NCI-H510A treated with DMSO at 0.1 percent for 48 hours (cell line): ENCODE measurements around the gene SUCLG2.

Experiments
- DNase-seq: peaks from one replicate; lab custom pipeline; 2025; lab: John Stamatoyannopoulos, UW

SUCLG2 gene

GRCh38 chr3:67515778-67516177, 138.6 kb downstream of the SUCLG2 start:
- DNase-seq = no peak

GRCh38 chr3:67509471-67510075, 144.8 kb downstream of the SUCLG2 start:
- DNase-seq = no peak

DNA sequence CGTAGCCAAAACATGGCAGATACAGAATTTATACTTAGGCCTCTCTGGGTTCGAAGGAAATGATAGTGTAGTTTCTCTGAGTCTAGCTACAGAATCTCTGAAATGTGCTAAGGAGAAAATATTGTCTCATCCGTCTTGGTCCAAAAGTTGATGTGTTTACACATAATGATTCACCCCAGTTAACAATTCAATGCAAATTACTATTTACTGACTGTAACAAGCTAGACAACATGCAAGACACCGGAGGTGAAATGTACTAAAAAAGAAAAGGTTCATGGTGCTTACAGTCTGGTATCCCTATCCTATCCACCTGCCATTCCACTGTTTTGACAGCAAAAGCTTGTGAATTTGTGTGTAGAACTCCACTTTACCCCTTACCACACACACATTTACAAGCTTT, 146.8 kb downstream of the SUCLG2 start:
- no peak for DNase-seq

DNA sequence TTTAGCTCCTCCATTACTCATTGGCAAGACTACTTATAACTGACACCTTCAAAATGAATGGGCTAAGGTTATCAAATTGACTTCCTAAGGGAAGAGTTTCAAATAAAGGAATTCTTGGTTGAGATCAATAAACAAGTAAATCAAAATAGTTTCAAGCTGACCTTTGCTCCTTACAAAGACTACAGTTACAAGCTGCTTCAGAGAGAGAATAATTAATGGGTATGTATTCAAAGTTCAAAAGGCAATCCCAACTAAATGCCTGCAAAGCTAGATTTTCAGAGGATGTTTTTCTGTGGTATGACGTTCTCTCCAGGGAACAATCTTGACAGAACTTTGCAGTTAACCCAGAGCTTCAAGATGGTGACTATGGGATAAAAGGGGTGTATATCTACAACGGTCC, 153.7 kb downstream of the SUCLG2 start:
- DNase-seq = no peak

DNA sequence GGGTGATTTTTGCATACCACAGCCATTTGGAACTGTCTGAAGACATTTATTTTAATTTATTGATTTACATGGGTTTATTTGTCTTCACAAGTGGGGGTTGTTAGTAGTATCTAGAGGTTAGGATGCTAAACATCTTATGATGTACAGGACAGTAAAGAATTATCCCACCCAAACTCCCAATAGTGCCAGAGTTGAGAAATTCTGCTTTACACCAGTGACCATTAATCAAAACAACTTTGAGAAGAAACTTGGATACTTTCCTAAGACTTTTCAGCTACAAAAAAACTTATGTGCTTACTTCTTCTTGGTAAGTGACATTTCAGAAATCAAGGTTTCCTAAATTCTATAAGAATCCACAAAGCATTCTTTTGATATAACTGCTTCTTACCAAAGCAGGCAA, 156.7 kb downstream of the SUCLG2 start:
- no peak for DNase-seq

- DNase-seq = no peak
These were observed 158.7 kb downstream of the SUCLG2 start for GRCh38 chr3:67495751-67496150.

GRCh38 chr3:67493808-67494207, 160.6 kb downstream of the SUCLG2 start:
- DNase-seq = no peak

GRCh38 chr3:67490658-67491057, 163.8 kb downstream of the SUCLG2 start:
- DNase-seq = no peak

- no peak for DNase-seq
These were observed 164.6 kb downstream of the SUCLG2 start for GRCh38 chr3:67489816-67490215.

DNA sequence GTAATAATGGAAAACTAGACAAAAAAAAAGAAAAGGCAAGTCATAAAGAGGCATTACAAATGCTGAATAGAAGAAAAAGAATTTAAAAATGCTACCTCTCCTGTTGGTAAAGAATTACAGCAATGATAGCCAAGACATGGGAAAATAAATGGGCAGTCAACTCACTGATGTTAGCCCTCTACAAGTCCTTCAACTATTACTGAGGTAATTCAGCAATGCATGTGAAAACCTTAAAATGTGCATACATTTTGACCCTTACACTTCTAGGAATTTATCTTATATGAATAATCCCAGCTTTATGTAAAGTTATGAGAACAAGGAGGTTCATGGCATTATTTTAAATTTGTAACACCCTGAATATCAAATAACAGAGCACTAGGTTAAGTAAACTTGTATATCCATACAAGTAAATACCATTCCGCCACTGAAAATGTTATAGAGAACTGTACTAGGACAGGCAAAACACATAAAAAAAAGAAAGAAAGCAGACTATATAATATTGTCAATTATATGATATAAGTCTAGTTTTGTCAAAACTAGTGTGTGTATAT, 166.8 kb downstream of the SUCLG2 start:
- no peak for DNase-seq

- DNase-seq = no peak
These were observed 167.5 kb downstream of the SUCLG2 start for GRCh38 chr3:67486883-67487282.

- DNase-seq = no peak
These were observed 170.3 kb downstream of the SUCLG2 start for GRCh38 chr3:67484085-67484484.

GRCh38 chr3:67481126-67481525, 173.3 kb downstream of the SUCLG2 start:
- DNase-seq = no peak

GRCh38 chr3:67478423-67478822, 176.0 kb downstream of the SUCLG2 start:
- no peak for DNase-seq

DNA sequence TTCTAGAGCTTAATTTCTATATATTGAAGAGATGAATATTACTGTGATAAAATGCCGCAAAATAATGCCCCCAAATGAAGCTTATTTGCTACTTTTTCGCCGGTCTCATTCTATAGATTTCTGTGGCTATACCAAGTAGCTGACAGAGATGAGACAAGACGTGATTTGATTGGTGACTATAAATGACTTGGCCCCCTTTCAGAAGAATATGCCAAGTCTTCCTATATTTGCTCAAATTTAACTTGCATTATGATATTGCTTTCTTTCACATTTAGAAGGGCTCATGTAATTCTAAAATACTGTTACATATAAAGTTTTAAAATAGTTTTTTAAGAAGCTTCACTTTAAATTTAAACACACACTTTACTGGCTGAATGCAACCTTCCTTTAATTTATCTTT, 180.1 kb downstream of the SUCLG2 start:
- no peak for DNase-seq

DNA sequence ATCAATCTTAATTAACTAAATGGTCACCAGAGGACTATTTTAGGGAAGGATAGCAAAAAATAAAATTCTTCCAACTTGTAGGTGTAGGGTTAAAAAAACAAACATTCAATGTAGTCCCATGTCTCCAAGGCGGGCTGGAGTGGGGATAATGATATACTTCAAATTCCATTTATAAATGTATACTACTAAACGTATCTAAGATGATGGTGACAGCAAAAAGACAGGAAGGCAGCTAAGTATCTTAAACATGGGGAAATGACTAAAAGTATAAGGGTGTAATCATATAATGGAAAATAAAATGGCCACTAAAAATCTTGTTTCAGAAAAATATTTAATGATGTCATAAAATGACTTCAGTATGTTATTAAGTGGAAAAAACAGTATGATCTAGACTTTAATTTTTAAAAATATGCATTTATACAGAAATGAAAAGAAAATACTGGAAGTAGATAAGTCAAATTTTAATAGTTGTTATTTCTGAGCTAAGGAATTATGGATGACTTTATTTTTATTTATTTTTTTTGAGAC, 181.7 kb downstream of the SUCLG2 start:
- DNase-seq = no peak

GRCh38 chr3:67470207-67470606, 184.2 kb downstream of the SUCLG2 start:
- DNase-seq = no peak

GRCh38 chr3:67468511-67468910, 185.9 kb downstream of the SUCLG2 start:
- DNase-seq = no peak

- DNase-seq = no peak
These were observed 190.8 kb downstream of the SUCLG2 start for GRCh38 chr3:67463656-67464055.

DNA sequence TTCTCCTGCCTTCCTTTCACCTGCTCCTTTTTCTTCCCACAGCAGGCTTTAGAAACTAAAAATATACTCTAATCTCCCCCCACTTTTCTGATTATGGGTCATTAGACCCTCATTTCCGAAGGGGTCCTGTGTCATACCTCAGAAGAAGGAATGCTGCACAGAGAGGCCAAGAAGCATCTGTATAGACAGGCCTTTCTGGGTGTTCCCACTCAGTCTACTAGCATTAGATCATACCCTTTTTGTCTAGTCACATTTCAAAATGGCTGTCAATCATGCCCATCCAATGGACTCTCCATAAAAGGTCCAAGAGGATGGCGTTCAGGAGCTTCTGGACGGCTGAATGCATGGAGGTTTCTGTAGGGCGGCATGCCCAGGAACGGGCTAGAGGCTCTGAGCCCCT, 192.2 kb downstream of the SUCLG2 start:
- DNase-seq = no peak

- DNase-seq = no peak
These were observed 192.7 kb downstream of the SUCLG2 start for GRCh38 chr3:67461667-67462142.

DNA sequence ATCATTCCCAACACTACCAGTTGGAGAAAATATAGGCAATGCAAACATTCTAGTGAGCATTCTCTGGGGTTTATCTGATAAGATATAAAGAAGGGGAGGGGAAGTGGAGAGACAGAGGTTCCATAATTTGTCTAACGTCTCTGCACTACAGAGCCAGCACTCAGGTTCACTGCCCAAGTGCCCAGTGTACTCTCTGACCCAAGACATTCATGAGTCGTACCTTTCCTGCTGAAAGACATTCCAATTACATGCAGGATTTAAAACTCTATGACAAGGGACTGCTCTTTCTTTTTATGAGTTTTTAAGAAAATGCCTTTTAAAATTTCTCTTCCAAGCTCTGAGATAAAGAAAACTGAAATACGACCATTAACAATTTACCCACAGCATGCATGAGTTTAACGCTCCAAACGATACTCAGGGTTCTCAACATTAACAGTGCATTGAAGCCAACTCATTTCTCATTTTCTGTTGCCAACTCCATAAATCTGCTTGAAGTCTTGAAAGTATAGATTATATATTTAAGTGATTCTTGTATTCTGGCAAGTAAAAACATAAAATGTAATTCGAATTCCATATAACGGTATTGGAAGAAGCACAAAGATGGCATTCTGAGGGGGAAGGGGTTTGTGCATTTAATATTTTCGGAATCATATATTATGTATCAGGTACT, 193.4 kb downstream of the SUCLG2 start:
- no peak for DNase-seq

- DNase-seq = no peak
These were observed 194.6 kb downstream of the SUCLG2 start for GRCh38 chr3:67459796-67460195.
